HCT116 (cell line): ENCODE measurements around the gene GABBR2. TPM values are rescaled to one million over a fixed set of nuclear protein-coding genes. Genes with fewer than 3 reads are reported as not detected.

ENCODE experiments used
- ATAC-seq: fragments of 200-7000 bp; cut with Tn5 transposase; 2 replicates; pipeline ENCODE4 v1.9.1; 2020; ENCODE audit warnings: mild to moderate bottlenecking, moderate library complexity
- BruUV-seq: library from RNA; stranded (reverse); fragments of 400-500 nt; replicated peaks from 2 replicates; lab custom pipeline; 2021; lab: Mats Ljungman, UMichigan
- CTCF ChIA-PET: fragments of 300-600 bp; sonication (Branson Sonifier 250); formaldehyde crosslinking; loops from one replicate; lab custom pipeline; 2021; ENCODE audit warnings: antibody characterized with exemption; lab: Charles Lee
- POLR2A ChIA-PET: fragments of 300-600, 350-600 bp; sonication (Branson Sonifier 250); formaldehyde crosslinking; loops from one replicate; lab custom pipeline; 2021; ENCODE audit warnings: antibody characterized with exemption; lab: Charles Lee
- RAD21 ChIA-PET, 2 experiments: fragments of 300-600 bp; sonication (Branson Sonifier 250); formaldehyde crosslinking; loops; one replicate each; lab custom pipeline; 2023; ENCODE audit warnings: low total read pairs in 2 of 2; ENCODE audit not compliant: uncharacterized antibody in 2 of 2, unreplicated experiment in 2 of 2, low non-redundant PET in 1 of 2; lab: Charles Lee
- DNase-seq: peaks from one replicate; pipeline ENCODE4 v3.0.0-alpha.2; 2010; ENCODE audit warnings: low read depth, low spot score
- H2AFZ ChIP-seq: fragments of 200-600 bp; shearing (Covaris generic), sonication (generic); 2 replicates; pipeline ENCODE4 v1.6.1; 2017; ENCODE audit warnings: low read depth, mixed run types, mixed read lengths, antibody characterized with exemption, low read length; ENCODE audit not compliant: poor library complexity, severe bottlenecking
- H3K27ac ChIP-seq: 2 replicates; pipeline ENCODE4 v1.5.1; 2012; ENCODE audit warnings: low read depth, low read length
- H3K27me3 ChIP-seq: fragments of 200-600 bp; sonication (generic); 2 replicates; pipeline ENCODE4 v1.6.1; 2016; ENCODE audit warnings: mixed run types, low read length, mixed read lengths; ENCODE audit not compliant: insufficient read depth
- H3K36me3 ChIP-seq, 2 experiments: fragments of 200-500 bp in 1 of 2; fragments of 200-600 bp in 1 of 2; sonication (Bioruptor generic) in 1 of 2; sonication (generic) in 1 of 2; 2 replicates each; pipeline versions ENCODE4 v1.5.1 to v1.6.1; 2014 to 2016; ENCODE audit warnings: low read length in 2 of 2, inconsistent platforms in 1 of 2, mixed read lengths in 1 of 2, mixed run types in 1 of 2; ENCODE audit not compliant: insufficient read depth in 2 of 2, control insufficient read depth in 1 of 2
- H3K4me1 ChIP-seq, 2 experiments: fragments of 200-600 bp in 1 of 2; sonication (generic) in 1 of 2; 2 replicates each; pipeline versions ENCODE4 v1.5.1 to v1.6.1; 2012 to 2017; ENCODE audit warnings: low read length in 2 of 2, inconsistent platforms in 1 of 2, mild to moderate bottlenecking in 1 of 2, mixed read lengths in 1 of 2, mixed run types in 1 of 2, moderate library complexity in 1 of 2; ENCODE audit not compliant: insufficient read depth in 2 of 2, control insufficient read depth in 1 of 2
- H3K4me2 ChIP-seq: fragments of 200-600 bp; sonication (generic); 2 replicates; pipeline ENCODE4 v1.6.1; 2017; ENCODE audit warnings: mixed run types, low read length, mixed read lengths
- H3K4me3 ChIP-seq, 2 experiments: fragments of 200-600 bp in 1 of 2; sonication (generic) in 1 of 2; replicated peaks in 1 of 2; 2 replicates each; pipeline ENCODE4 v1.5.1; 2011 to 2016; ENCODE audit warnings: low read length in 2 of 2, control low read depth in 1 of 2, low read depth in 1 of 2, mild to moderate bottlenecking in 1 of 2, mixed read lengths in 1 of 2, mixed run types in 1 of 2
- H3K79me2 ChIP-seq: fragments of 200-600 bp; sonication (generic); 2 replicates; pipeline ENCODE4 v1.6.1; 2017; ENCODE audit warnings: mild to moderate bottlenecking, mixed run types, low read length, moderate library complexity, mixed read lengths; ENCODE audit not compliant: insufficient read depth
- H3K9ac ChIP-seq: fragments of 200-600 bp; sonication (generic); 2 replicates; pipeline ENCODE4 v1.6.1; 2016; ENCODE audit warnings: low read length, mixed read lengths
- H3K9me2 ChIP-seq: fragments of 200-600 bp; sonication (generic), shearing (Covaris generic); 2 replicates; pipeline ENCODE4 v1.6.1; 2017; ENCODE audit warnings: mixed run types, mild to moderate bottlenecking, moderate library complexity; ENCODE audit not compliant: insufficient read depth
- H3K9me3 ChIP-seq, 2 experiments: fragments of 200-500 bp in 1 of 2; fragments of 200-600 bp in 1 of 2; sonication (Bioruptor generic) in 1 of 2; sonication (generic) in 1 of 2; 2 replicates each; pipeline ENCODE4 v1.6.1; 2014 to 2017; ENCODE audit warnings: low read length in 2 of 2, mixed read lengths in 2 of 2, inconsistent platforms in 1 of 2, low read depth in 1 of 2, mild to moderate bottlenecking in 1 of 2, mixed run types in 1 of 2, moderate library complexity in 1 of 2; ENCODE audit not compliant: control insufficient read depth in 1 of 2, insufficient read depth in 1 of 2
- H4K20me1 ChIP-seq: fragments of 200-600 bp; sonication (generic), shearing (Covaris generic); 2 replicates; pipeline ENCODE4 v1.6.1; 2017; ENCODE audit warnings: mixed run types, mild to moderate bottlenecking, moderate library complexity; ENCODE audit not compliant: insufficient read depth
- CBX3 ChIP-seq: IDR thresholded peaks from 2 replicates; pipeline ENCODE4 v1.6.1; 2012; ENCODE audit warnings: low read depth
- EZH2phosphoT487 ChIP-seq: fragments of 200-600 bp; IDR thresholded peaks from 2 replicates; pipeline ENCODE4 v1.6.1; 2018; ENCODE audit warnings: antibody characterized with exemption, borderline replicate concordance
- FOSL1 ChIP-seq: IDR thresholded peaks from 2 replicates; pipeline ENCODE4 v1.6.1; 2012; ENCODE audit warnings: low read depth
- JUND ChIP-seq: IDR thresholded peaks from 2 replicates; pipeline ENCODE4 v1.6.1; 2012
- POLR2A ChIP-seq: IDR thresholded peaks from 2 replicates; pipeline ENCODE4 v1.7.0; 2011; ENCODE audit warnings: borderline replicate concordance; ENCODE audit not compliant: insufficient read depth, insufficient read length; ENCODE audit errors: extremely low read depth
- RAD21 ChIP-seq: IDR thresholded peaks from 2 replicates; pipeline ENCODE4 v1.6.1; 2012; ENCODE audit warnings: low read depth, mild to moderate bottlenecking
- SIN3A ChIP-seq: IDR thresholded peaks from 2 replicates; pipeline ENCODE4 v1.6.1; 2012; ENCODE audit warnings: low read depth
- ZNF274 ChIP-seq: fragments of 200-500 bp; sonication (Bioruptor generic); IDR thresholded peaks from 2 replicates; pipeline ENCODE4 v1.6.1; 2014; ENCODE audit warnings: mild to moderate bottlenecking, low read depth, low read length, inconsistent platforms
- intact Hi-C: fragments of 100-400 bp; cut with micrococcal nuclease; formaldehyde crosslinking; loops from 2 replicates; pipeline ENCODE4 v1.10.0; 2022
- total RNA-seq: library from RNA; stranded (reverse); gene quantifications from one replicate; pipeline ENCODE4 v1.2.1, GENCODE V29; 2021; ENCODE audit not compliant: unreplicated experiment
- TF ChIP-seq, protein P1 (sequence below): IDR thresholded peaks from 2 replicates; pipeline ENCODE4 v1.6.1; 2012
- TF ChIP-seq, protein P2 (sequence below): IDR thresholded peaks from 2 replicates; pipeline ENCODE4 v1.6.1; 2012; ENCODE audit warnings: low read depth
- TF ChIP-seq, protein P3 (sequence below): IDR thresholded peaks from 2 replicates; pipeline ENCODE4 v1.6.1; 2011; ENCODE audit warnings: mild to moderate bottlenecking, low read length, moderate library complexity; ENCODE audit not compliant: insufficient replicate concordance; ENCODE audit errors: extremely low read depth

The GABBR2 gene
- total RNA-seq, 1 experiment from 2014 or later, result 0.15 TPM

DNA sequence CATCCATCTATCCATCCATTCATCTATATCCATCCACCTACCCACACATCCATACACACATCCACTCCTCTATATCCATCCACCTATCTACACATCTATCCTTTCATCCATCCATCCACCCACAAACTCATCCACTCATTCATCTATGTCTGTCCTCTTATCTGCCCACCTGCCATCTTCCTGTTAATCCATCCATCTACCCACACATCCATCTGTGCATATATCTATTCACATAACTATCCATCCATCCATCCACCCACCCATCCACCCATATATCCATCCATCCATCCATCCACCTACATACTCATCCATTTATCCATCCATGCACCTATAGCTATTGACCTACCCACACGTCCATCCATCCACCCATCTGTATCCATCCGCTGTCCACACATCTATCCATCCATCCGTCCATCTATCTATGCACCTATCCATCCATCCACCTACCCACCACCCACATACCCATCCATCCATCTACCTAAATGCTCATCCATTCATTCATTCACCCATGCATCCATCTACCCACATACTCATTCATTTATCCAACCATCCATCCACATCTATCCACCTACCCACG, 271.2 kb downstream of the GABBR2 start:
- CTCF ChIA-PET, result no interaction called here
- POLR2A ChIA-PET, result no interaction called here

DNA sequence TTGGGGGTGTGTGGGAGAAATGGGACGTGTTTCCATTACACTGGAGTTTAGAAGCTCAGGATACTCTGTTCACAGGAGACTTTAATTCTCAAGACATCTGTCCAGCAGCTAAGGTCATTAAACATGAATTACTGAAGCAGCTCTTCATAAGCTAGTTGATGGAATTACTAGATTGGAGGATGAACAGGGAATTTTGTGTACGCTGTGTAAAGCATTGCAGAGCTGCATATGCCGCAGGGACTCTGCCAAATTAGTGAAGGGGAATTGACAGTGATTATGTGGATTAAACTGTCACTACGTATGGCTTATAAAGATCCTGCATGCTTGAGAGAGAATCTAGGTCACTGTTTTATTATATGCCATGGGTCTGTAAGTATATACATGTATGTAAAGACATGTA, 275.8 kb downstream of the GABBR2 start:
- Histone ChIP-seq H3K27ac (no peak overlapping the region), H3K9me2 (no peaks in the 10 kb centered on the region)
- no peak for TF ChIP-seq ZNF274
- TF ChIP-seq RAD21, result no peak
- no peak for TF ChIP-seq SIN3A
- no peak for TF ChIP-seq JUND
- no peak for TF ChIP-seq CBX3
- TF ChIP-seq, protein P1, sequence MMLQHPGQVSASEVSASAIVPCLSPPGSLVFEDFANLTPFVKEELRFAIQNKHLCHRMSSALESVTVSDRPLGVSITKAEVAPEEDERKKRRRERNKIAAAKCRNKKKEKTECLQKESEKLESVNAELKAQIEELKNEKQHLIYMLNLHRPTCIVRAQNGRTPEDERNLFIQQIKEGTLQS, result no peak
- TF ChIP-seq, protein P2, sequence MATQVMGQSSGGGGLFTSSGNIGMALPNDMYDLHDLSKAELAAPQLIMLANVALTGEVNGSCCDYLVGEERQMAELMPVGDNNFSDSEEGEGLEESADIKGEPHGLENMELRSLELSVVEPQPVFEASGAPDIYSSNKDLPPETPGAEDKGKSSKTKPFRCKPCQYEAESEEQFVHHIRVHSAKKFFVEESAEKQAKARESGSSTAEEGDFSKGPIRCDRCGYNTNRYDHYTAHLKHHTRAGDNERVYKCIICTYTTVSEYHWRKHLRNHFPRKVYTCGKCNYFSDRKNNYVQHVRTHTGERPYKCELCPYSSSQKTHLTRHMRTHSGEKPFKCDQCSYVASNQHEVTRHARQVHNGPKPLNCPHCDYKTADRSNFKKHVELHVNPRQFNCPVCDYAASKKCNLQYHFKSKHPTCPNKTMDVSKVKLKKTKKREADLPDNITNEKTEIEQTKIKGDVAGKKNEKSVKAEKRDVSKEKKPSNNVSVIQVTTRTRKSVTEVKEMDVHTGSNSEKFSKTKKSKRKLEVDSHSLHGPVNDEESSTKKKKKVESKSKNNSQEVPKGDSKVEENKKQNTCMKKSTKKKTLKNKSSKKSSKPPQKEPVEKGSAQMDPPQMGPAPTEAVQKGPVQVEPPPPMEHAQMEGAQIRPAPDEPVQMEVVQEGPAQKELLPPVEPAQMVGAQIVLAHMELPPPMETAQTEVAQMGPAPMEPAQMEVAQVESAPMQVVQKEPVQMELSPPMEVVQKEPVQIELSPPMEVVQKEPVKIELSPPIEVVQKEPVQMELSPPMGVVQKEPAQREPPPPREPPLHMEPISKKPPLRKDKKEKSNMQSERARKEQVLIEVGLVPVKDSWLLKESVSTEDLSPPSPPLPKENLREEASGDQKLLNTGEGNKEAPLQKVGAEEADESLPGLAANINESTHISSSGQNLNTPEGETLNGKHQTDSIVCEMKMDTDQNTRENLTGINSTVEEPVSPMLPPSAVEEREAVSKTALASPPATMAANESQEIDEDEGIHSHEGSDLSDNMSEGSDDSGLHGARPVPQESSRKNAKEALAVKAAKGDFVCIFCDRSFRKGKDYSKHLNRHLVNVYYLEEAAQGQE, result no peak
- no peak for TF ChIP-seq POLR2A
- TF ChIP-seq, protein P3, sequence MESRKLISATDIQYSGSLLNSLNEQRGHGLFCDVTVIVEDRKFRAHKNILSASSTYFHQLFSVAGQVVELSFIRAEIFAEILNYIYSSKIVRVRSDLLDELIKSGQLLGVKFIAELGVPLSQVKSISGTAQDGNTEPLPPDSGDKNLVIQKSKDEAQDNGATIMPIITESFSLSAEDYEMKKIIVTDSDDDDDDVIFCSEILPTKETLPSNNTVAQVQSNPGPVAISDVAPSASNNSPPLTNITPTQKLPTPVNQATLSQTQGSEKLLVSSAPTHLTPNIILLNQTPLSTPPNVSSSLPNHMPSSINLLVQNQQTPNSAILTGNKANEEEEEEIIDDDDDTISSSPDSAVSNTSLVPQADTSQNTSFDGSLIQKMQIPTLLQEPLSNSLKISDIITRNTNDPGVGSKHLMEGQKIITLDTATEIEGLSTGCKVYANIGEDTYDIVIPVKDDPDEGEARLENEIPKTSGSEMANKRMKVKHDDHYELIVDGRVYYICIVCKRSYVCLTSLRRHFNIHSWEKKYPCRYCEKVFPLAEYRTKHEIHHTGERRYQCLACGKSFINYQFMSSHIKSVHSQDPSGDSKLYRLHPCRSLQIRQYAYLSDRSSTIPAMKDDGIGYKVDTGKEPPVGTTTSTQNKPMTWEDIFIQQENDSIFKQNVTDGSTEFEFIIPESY, result no peak
- no peak for TF ChIP-seq EZH2phosphoT487
- TF ChIP-seq, all 23 proteins: peak for 0
- DNase-seq, result no peak
- Histone ChIP-seq H3K36me3 (no peaks in the 10 kb centered on the region), H3K9me3 (no peaks in the 10 kb centered on the region), H3K9ac (no peak overlapping the region), H3K4me2 (no peak overlapping the region), H2AFZ (no peak overlapping the region), H3K79me2 (no peaks in the 10 kb centered on the region), H3K4me1 (no peaks in the 10 kb centered on the region), H3K4me3 (no peak overlapping the region), H4K20me1 (no peaks in the 10 kb centered on the region), H3K27me3 (no peaks in the 10 kb centered on the region)
- no TSS peak for BruUV-seq
- POLR2A ChIA-PET, result no interaction called here
- intact Hi-C loops, result no loop called here
- RAD21 ChIA-PET, result no interaction called here
- CTCF ChIA-PET, result no interaction called here
- no peak for ATAC-seq

More for the DNA sequence above, 271.2 kb downstream of the GABBR2 start:
- Histone ChIP-seq H3K36me3 (no peaks in the 10 kb centered on the region), H3K4me2 (no peak overlapping the region), H3K79me2 (no peaks in the 10 kb centered on the region), H3K9ac (no peak overlapping the region), H3K4me1 (no peaks in the 10 kb centered on the region), H4K20me1 (no peaks in the 10 kb centered on the region), H3K9me2 (no peaks in the 10 kb centered on the region), H3K9me3 (no peaks in the 10 kb centered on the region), H2AFZ (no peak overlapping the region), H3K27me3 (0 out of 2 replicates have a peak, but pooled peaks cover under 1% of the 10 kb centered on the region), H3K4me3 (no peak overlapping the region), H3K27ac (no peak overlapping the region)
- BruUV-seq, result no TSS peak
- intact Hi-C loops, result no loop called here
- ATAC-seq (no peak), DNase-seq (no peak)
- RAD21 ChIA-PET, result no interaction called here
- TF ChIP-seq POLR2A (no peak), FOSL1 (no peak)
